Nephron (organoid): ENCODE data around the gene PINLYP.

ENCODE experiments used
- H3K27ac Mint-ChIP-seq, 3 experiments: 2 replicates each; pipeline ENCODE4 v1.8.0; 2020; ENCODE audit warnings: mixed read lengths in 3 of 3, mild to moderate bottlenecking in 2 of 3, moderate library complexity in 1 of 3
- H3K27me3 Mint-ChIP-seq: 2 replicates; pipeline ENCODE4 v1.8.0; 2021; ENCODE audit warnings: low read depth, mild to moderate bottlenecking, moderate library complexity, mixed read lengths
- H3K36me3 Mint-ChIP-seq: 2 replicates; pipeline ENCODE4 v1.8.0; 2020; ENCODE audit warnings: low read depth, mixed read lengths
- H3K4me1 Mint-ChIP-seq: 2 replicates; pipeline ENCODE4 v1.8.0; 2020; ENCODE audit warnings: mixed read lengths
- H3K4me3 Mint-ChIP-seq, 3 experiments: 2 replicates each; pipeline ENCODE4 v1.8.0; 2020; ENCODE audit warnings: mild to moderate bottlenecking in 3 of 3, mixed read lengths in 3 of 3, moderate library complexity in 2 of 3
- H3K9me3 Mint-ChIP-seq: 2 replicates; pipeline ENCODE4 v1.8.0; 2020; ENCODE audit warnings: mixed read lengths
- TF ChIP-seq, protein P1 (sequence below), 3 experiments: fragments of 200-600 bp; sonication (generic); IDR thresholded peaks; one replicate each; pipeline ENCODE4 v1.5.0; 2021; ENCODE audit warnings: antibody characterized with exemption in 3 of 3; ENCODE audit not compliant: unreplicated experiment in 3 of 3

The PINLYP gene

DNA sequence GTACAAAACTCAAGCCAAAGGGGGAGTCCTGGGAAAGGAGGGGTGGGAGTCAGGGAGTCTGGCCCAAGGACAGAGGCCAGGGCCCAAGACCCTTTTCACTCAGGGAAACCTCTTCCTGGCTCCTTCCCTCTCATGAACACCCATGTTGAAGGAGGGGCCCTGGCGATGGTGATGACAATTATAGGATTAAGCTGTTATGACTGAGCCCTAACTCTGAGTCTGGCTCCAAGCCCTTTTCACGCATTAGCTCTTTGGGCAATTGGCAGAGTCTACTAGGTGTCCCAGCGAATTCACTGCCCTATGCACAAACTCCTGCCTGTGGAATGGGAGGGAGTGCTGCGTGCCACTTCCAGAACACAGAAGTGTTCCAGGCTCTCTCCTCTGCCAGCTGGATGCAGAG lies 21.9 kb upstream of the PINLYP start:
- TF ChIP-seq, protein P1, sequence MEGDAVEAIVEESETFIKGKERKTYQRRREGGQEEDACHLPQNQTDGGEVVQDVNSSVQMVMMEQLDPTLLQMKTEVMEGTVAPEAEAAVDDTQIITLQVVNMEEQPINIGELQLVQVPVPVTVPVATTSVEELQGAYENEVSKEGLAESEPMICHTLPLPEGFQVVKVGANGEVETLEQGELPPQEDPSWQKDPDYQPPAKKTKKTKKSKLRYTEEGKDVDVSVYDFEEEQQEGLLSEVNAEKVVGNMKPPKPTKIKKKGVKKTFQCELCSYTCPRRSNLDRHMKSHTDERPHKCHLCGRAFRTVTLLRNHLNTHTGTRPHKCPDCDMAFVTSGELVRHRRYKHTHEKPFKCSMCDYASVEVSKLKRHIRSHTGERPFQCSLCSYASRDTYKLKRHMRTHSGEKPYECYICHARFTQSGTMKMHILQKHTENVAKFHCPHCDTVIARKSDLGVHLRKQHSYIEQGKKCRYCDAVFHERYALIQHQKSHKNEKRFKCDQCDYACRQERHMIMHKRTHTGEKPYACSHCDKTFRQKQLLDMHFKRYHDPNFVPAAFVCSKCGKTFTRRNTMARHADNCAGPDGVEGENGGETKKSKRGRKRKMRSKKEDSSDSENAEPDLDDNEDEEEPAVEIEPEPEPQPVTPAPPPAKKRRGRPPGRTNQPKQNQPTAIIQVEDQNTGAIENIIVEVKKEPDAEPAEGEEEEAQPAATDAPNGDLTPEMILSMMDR (IDR thresholded peaks at IDR 0.05; ENCODE audit: unreplicated experiment in 3 of 3), result no peak
- H3K27ac Mint-ChIP-seq, result peak overlapping the region in 1 of 3 experiments; percentile 38
- H3K4me1 Mint-ChIP-seq, result no peaks in the 10 kb centered on the region
- peaks cover 56% of the 10 kb centered on the region for H3K36me3 Mint-ChIP-seq
- no peaks in the 10 kb centered on the region for H3K9me3 Mint-ChIP-seq
- no peak overlapping the region for H3K4me3 Mint-ChIP-seq
- H3K27me3 Mint-ChIP-seq, result no peaks in the 10 kb centered on the region

DNA sequence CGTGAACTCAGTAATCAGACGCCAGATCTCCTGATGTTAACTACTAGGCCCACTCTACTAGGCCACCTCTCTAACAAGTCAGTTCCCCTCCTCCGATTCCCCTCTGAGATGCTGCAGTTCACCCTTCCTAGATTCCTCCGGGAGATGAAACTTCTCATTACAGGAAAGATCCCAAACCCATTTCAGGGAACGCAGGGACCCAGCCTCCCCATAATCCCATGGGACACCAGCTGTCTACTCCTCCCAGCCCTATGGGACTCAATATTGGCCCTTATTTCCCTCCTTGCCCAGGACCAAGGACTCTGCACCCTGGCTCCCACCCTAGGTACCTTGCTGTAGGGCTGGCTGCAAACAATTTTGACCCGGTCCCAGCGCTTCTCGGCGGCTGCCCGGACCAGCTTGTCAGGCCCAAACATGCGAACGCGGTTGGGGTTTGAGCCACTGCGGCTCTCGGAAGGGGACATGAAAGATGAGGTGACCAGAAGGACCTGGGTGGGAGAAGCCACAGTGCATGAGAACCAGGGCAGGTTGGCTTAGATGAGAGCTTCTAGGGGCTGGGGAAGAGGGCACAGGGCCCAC lies 21.2 kb upstream of the PINLYP start:
- no peaks in the 10 kb centered on the region for H3K9me3 Mint-ChIP-seq
- no peaks in the 10 kb centered on the region for H3K4me1 Mint-ChIP-seq
- H3K27ac Mint-ChIP-seq, result no peak overlapping the region
- H3K4me3 Mint-ChIP-seq, result no peak overlapping the region
- TF ChIP-seq, protein P1 (IDR thresholded peaks at IDR 0.05; ENCODE audit: unreplicated experiment in 3 of 3), result no peak
- peaks cover 50% of the 10 kb centered on the region for H3K36me3 Mint-ChIP-seq
- H3K27me3 Mint-ChIP-seq, result no peaks in the 10 kb centered on the region

DNA sequence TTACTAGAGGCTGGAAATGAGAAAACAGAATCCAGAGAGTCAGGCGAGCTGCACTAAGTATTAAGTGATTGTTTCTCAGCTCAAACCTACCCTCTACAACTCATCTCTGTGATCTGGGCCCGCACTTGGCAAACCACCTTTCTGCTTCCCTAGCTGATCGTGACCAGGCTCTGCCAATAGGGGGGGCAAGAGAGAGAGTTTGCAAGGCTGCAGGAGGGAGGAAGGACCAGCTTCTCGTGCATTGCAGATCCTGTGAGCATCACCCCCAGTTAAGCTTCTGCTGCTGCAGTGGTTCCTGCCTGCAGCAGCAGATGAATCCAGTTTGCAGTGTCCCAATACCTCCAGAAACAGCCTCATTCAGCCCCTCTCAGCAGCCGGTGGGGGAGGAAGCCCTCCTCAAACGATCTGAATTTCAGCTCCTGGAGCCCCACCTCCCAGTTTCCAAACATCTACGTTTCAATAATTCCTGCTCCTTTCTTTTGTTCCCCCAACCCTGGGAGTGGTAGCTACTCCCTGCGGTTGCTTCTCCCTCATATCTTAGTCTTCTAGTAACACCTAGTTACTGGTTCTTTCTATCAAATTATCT lies 20.3 kb upstream of the PINLYP start:
- Mint-ChIP-seq H3K4me1 (no peaks in the 10 kb centered on the region), H3K27ac (no peak overlapping the region), H3K9me3 (no peaks in the 10 kb centered on the region), H3K36me3 (peaks cover 47% of the 10 kb centered on the region), H3K4me3 (no peak overlapping the region), H3K27me3 (no peaks in the 10 kb centered on the region)
- TF ChIP-seq, protein P1 (IDR thresholded peaks at IDR 0.05; ENCODE audit: unreplicated experiment in 3 of 3), result peak; percentile 51 to 65 (median 57)

DNA sequence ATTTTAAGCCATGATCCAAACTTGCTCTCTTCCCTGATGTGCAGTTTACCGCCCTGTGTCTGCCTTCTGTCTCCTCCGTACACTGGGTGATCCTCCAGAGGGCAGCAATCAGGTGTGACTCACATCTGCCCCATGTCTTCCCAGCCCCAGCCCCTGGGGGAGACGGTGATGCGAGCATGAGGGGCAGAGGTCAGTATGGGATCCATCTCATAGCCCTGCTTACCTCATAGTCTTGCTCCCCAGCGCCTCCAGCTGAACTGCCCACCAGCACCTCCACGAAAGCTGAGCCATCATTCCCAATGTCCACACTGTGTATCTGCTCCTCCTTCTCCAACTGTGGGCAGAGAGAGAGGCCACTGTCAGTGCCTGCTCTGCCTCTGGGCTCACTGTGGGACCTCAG lies 14.9 kb upstream of the PINLYP start:
- H3K4me3 Mint-ChIP-seq, result no peak overlapping the region
- H3K27me3 Mint-ChIP-seq, result no peaks in the 10 kb centered on the region
- no peaks in the 10 kb centered on the region for H3K9me3 Mint-ChIP-seq
- H3K27ac Mint-ChIP-seq, result no peak overlapping the region
- TF ChIP-seq, protein P1 (IDR thresholded peaks at IDR 0.05; ENCODE audit: unreplicated experiment in 3 of 3), result no peak
- H3K36me3 Mint-ChIP-seq, result peaks cover 44% of the 10 kb centered on the region
- H3K4me1 Mint-ChIP-seq, result peaks cover 5% of the 10 kb centered on the region

DNA sequence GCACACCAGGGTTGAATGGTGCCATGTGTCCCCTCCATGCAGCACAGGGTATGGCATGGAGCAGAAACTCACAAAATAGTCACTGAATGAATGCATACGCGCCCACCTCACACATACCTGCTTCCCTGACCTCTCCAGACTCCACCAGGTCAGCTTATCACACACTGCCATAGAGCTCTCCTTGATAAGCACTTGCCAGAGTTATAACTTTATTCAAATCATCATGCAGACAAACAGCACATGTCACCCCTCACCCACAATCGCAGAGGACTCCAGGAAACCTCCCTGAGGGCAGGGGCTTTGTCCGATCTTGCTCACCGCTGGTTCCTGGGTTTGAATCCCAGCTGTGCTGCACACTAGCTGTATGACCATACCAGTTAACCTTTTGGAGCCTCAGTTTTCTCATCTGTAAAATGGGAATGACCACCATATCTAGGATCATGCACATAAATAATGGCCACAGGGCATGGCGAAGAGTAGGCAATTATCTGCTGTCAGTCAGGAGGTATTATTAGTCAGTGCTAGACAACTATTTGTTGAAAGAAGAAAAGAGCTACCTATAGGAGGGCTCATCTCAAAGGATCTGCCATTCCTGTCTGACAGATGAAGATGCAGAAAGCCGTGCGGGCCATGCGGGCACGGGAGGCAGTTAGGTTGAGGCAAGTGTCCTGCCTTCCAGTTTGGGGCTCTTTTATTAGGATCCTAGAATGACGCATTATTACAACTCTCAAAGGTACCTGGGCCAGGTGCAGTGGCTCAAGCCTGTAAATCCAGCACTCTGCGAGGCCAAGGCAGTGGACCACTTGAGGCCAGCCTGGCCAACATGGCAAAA lies 14.2 kb upstream of the PINLYP start:
- H3K4me3 Mint-ChIP-seq, result no peak overlapping the region
- peaks cover 44% of the 10 kb centered on the region for H3K36me3 Mint-ChIP-seq
- no peak overlapping the region for H3K27ac Mint-ChIP-seq
- no peaks in the 10 kb centered on the region for H3K9me3 Mint-ChIP-seq
- TF ChIP-seq, protein P1 (IDR thresholded peaks at IDR 0.05; ENCODE audit: unreplicated experiment in 3 of 3), result no peak
- H3K4me1 Mint-ChIP-seq, result peaks cover 5% of the 10 kb centered on the region
- H3K27me3 Mint-ChIP-seq, result no peaks in the 10 kb centered on the region
